Anterior cingulate cortex (tissue), 58 donors: Measurements from ENCODE around the gene CGB2.
"Not testable (repeated sequence)": the region's sequence is repeated elsewhere in the genome, so short reads cannot be mapped to it uniquely, and the experiment has no call there.

Source experiments
- DNase-seq, 58 donors: peaks; one replicate each; lab custom pipeline; 2025; lab: John Stamatoyannopoulos, UW

CGB2 gene

GRCh38 chr19:49006905-49007304, 24.8 kb upstream of the CGB2 start:
- no peak for DNase-seq

DNA sequence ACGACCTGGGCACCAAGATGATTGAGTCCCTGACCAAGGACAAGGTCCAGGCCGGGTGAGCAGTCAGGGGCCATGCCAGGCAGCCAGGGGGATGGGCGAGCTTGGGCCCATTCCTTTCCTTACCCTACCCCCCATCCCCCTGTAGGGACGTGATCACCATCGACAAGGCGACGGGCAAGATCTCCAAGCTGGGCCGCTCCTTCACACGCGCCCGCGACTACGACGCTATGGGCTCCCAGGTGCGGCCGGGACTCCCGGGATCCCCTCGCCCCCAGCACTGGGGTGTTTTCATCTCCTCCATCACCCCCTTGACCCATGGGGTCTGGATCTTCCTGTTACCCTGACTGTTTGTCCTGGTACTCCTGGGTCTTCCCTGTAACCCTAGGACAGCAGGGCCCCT, 21.9 kb upstream of the CGB2 start:
- DNase-seq = no peak

DNA sequence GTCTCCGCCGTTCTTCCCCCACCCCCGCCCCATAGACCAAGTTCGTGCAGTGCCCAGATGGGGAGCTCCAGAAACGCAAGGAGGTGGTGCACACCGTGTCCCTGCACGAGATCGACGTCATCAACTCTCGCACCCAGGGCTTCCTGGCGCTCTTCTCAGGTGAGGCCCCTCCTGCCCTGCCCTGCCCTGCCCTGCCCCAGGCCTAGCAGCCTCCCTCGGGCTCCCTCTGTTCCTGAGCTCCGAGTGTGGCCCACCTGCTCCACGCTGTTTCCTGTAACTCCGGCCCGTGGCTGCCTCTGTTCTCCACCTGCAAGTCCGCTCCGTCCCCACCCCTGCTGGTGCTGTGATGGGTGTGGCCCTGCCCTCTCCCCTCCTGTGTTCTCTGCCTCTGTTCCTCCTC, 21.2 kb upstream of the CGB2 start:
- no peak for DNase-seq

GRCh38 chr19:49011194-49011593, 20.5 kb upstream of the CGB2 start:
- DNase-seq = no peak

- no peak for DNase-seq
These were observed 17.4 kb upstream of the CGB2 start for GRCh38 chr19:49014123-49014869.

DNA sequence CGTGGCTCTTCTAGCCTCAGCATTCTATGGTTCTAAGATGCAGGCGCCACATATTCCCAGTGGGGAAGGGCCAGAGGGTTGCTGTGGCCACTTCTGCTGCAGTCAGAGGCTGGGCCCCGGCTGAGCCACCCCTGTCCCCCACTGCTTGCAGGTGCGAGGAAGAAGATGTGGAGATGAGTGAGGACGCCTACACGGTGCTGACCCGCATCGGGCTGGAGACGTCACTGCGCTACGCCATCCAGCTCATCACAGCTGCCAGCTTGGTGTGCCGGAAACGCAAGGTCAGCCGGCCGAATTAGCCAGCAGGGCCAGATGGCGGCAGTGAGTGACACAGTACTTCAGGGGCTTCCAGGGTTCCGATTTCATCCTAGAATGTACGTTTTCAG, 16.8 kb upstream of the CGB2 start:
- no peak for DNase-seq

DNA sequence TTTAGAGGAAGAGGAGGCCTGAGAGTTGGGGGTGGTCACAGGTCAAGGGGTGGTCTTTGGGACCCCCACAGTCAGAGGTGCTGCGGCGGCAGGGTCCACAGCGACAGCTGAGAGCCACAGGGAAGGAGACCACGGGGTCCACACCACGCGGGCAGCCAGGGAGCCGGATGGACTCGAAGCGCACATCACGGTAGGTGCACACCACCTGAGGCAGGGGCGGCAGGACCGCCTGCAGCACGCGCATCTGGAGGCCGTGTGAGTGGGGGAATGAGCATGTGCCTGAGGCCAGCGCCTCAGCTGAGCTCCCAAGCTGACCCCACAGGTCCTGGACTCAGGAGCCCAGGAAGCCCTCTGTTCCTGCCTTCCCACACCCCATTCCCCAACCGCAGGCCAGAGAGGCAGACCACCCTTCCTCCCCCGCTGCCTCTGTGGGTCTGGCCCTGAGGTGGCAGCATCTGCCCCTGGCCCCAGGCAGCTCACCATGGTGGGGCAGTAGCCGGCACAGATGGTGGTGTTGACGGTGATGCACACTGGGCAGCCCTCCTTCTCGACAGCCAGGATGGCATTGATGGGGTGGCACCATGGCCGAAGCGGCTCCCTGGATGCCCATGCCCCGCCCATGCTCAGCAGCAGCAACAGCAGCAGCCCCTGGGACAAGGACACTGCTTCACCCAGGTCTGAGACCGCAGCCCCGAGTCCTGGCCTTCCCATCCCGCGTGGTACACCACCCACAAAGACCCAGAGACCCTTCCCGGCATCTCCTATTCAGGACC, 15.4 kb upstream of the CGB2 start:
- no peak for DNase-seq

GRCh38 chr19:49017041-49017665, 14.5 kb upstream of the CGB2 start, which contains the start of gene LHB:
LHB (minus strand) TSS chr19:49017091; CDS start chr19:49017081, 10 bp downstream.
- no peak for DNase-seq

GRCh38 chr19:49017666-49018351, 13.9 kb upstream of the CGB2 start:
- peak in 4 of 58 donors; percentile 1 to 32 (median 17) for DNase-seq

- DNase-seq = peak in 1 of 58 donors; percentile 5
These were observed 13.1 kb upstream of the CGB2 start for GRCh38 chr19:49018388-49019241.

DNA sequence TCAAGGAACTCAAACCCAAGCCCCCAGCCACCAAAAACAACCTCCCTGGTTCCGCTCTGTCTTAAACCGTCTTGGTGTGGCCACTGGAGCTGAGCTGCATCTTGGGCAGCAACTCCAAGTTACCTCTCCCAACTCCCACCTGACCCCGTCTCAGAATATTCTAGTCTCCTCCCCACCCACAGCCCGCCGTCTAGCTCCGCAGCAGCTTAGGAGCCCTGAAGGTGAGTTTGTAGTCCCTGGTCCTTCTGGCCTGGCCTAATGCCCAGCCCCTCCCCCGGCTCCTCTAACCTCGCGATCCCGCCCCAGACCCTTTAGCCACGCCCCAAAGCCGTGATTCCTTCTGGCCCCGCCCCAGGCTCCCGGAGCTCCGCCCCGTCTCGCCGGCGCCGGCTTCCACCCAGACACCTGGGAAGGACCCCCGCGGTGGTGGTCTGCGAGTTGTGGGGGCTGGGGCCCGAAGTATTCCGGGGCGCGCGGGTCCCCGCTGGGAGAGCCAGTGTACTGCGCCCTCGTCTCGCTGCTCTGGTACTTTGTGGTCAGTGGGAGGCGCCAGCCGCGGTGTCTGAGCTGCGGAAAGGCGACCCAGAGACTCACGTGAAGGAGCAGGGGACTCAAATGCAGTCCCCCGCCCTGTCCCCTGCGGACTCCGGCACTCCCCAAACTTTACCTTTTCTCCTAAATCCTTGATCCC, 12.3 kb upstream of the CGB2 start:
- peak in 7 of 58 donors; percentile 1 to 9 (median 5) for DNase-seq

GRCh38 chr19:49020342-49020741, 11.3 kb upstream of the CGB2 start:
- no peak for DNase-seq

- DNase-seq = no peak
These were observed 10.5 kb upstream of the CGB2 start for GRCh38 chr19:49020931-49021895.

- no peak for DNase-seq
These were observed 9.6 kb upstream of the CGB2 start for GRCh38 chr19:49022116-49022515.

DNA sequence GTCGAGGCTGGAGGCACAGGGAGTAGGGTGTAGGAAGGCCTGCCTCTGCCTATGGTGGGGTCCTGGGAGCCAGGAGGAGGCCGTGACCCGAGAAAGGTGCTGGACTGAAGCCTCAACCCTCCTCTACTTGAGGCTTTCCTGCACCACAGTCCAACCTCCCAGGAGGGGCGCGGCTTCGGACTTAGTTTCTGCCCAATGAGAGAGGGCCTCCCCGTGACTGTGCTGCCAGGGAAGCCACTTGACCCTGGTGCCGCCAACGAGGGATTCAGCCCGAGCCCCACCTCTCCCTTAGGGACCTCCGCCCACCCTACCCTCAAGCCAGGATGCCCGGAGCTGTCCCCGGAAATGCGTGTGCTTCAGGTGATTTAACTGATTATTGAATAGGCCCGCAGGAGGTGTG, 7.5 kb upstream of the CGB2 start, which contains the start of gene CGB3:
CGB3 (minus strand) TSS at position 101 of the 400 bp plus-strand sequence. CDS start 362 bp downstream, outside the sequence.
- DNase-seq = not testable (repeated sequence)

- DNase-seq = not testable (repeated sequence)
These were observed 6.6 kb upstream of the CGB2 start for GRCh38 chr19:49025088-49025487.

- not testable (repeated sequence) for DNase-seq
These were observed 6.1 kb upstream of the CGB2 start for GRCh38 chr19:49025599-49025998.

- not testable (repeated sequence) for DNase-seq
These were observed 3.0 kb upstream of the CGB2 start for GRCh38 chr19:49028686-49029085.
